Measurements from ENCODE around the gene SLC8A1. TPM values are rescaled to one million over a fixed set of nuclear protein-coding genes. Genes with fewer than 3 reads are reported as not detected.
"Not testable (repeated sequence)": the region's sequence is repeated elsewhere in the genome, so short reads cannot be mapped to it uniquely, and the experiment has no call there.

SLC8A1 gene
- total RNA-seq, 1 donor from 2014 or later, result 30.6 TPM

DNA sequence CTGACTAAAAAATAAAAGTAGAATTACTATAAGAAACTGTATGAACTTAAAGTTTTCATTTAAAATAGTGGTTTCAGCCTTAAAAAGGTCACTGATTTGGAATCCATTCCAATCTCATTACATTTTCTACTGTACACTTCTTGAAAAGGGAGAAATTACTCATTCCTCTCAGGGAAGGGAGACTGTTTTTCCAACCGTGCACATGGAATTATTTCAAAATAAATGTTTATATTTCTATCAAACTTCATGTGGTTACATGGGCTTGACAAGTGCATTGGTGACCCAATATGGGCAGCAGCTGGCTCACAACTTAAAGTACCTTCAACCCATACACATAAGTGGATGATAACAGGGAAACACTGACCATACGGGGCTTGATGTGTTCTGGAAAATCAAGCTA lies 348.3 kb downstream of the SLC8A1 start:
- no peak for DNase-seq

DNA sequence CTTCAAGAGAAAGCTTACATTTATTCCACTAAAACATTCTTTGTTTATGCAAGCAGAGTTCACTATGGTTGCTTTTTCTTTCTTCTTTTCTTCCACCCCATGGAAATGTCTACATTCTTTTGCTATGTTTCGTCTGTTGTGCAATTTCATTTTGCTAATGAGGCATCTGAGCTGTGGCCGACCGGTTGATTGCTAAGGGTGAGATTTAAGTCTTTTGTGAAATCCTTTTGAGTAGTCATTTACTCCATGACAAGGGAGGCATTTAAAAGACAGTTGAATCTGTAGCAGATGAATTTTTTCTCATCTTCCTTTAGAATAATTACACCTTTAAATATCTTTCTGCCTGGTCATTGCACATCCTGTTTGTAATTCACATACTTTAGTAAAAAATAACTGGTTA lies 348.7 kb downstream of the SLC8A1 start:
- DNase-seq, result no peak

DNA sequence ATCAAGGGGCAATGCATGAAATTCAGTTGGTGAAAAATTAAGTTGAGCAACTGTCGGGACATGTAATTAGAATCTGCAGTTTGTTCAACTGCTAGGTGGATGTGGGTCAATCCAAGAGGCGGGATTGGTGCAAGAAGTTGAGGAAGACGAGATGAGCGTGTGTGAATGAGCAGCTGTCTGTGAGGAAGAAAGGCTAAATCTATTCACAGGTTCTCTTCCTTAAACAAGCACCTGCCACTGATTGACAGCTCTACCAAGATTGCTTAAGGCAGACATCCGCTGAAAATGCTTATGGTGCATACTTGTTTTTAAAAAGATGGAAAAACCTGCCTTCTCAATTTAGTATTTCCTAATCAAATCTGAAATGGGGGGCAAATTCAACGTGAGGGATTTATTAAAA lies 349.4 kb downstream of the SLC8A1 start:
- no peak for DNase-seq

DNA sequence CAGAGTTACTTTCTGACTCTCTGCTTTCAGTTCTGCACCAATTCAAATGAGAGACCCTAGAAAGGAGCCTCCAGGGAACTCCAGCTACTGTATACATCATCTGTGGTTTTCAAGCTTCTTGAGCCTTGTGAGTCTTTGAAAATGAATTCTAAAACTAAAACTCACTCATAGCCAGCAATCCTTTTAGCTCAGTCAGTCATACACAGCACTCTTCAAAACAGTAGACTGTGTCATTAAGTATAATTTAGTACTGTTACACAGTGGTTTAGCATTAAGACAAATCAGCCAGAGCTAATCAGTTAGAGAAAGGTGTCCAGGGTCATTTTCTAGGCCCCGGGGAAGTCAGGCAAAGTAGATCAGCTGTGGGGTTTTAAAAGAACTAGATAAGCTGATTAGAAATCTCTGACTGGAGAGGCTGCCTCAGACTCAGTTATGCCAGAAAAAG lies 350.7 kb downstream of the SLC8A1 start:
- DNase-seq, result no peak

DNA sequence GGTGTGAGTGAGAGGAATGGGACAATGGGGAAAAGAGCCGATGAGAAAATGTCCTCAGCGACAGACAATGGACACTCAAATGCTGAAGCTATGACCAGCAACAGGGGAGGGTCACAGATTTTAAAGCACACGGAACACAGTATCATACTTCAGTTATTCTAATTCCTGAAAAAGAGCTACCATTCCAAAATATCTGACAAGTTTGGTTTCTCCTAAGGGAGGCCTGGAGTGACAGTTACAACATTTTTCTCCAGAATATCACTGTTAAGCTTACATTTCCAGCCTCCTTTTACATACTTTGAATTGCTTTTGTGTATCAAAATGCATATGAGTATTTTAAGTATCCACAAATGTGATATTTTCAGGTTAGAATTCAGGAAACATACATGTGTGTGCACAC lies 351.2 kb downstream of the SLC8A1 start:
- DNase-seq, result no peak

DNA sequence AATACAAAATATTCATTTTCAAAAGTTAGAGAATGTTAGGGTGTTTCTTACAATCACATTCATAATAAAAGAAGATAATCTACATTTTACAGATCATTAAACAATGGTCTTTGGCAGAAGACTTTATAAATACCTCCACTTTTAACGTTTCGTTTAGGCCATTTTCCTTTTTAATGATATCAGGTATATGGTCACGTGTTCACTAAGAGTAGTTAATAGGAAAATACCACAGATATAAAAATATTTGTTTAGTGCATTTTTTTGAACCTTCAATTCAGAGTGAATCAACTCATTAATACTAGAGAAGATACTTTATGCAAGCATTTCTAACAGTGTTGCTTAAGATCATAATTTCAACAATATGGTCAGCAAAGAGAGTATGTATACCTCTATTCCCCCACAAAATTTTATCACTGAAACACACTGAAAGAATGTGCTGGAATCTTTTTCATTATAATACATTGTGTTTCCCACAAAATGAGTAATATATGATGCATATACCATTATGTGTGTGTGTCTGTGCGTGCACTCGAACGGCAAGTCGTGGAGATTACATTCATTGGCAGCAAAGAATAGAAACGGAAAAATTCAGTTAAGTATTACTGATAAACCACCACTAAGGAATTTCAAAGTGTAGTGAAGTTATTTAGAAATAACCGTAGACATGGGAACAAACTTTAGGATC lies 353.0 kb downstream of the SLC8A1 start:
- no peak for DNase-seq

DNA sequence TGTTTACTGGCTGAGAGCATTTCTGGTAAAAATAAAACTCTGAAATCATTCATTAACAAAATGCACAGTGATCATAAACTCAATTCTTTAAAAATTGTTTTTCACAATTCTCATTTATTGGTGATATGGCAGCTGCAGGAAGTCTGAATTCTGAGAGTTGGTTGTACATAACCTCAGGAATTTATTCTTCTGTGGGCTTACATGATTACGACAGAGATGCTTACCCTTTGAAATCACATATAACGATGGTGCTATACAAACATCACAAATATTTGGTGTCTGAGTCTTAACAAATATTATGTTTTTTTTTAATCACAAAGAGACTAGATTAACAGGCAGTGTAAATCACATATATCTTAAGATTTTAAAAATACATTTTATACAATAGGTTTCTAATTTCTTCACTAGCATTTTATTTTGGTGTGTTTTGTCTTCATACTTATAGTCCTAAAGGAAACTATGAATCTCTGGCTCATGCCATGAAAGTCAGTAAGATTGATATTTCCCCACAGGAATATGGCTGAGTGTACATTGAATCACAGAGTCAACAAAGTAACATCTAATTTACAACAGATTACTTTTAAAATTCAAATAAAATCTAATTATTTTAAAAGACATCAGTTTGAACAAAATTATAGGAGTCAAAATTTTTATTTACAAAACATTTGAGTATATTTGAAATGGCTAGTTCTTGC lies 354.1 kb downstream of the SLC8A1 start:
- no peak for DNase-seq

DNA sequence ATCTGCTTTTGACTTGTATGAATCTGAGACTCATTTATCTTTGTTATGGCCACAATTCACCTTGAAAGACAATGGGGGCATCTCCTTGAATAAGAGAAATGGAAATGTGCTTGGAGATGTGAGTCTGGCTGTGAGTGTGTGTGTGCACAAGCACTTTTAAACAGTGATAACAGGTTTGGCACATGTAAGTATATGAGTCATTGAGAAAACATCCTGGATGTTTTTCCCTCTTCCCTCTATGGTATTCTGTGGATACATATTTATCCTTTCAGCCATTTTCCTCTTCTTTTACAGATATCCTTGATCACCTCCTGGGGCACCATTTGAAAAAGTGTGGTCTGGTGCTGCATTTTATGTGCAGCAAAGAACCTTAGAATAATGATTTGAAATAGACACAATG lies 355.5 kb downstream of the SLC8A1 start:
- no peak for DNase-seq

DNA sequence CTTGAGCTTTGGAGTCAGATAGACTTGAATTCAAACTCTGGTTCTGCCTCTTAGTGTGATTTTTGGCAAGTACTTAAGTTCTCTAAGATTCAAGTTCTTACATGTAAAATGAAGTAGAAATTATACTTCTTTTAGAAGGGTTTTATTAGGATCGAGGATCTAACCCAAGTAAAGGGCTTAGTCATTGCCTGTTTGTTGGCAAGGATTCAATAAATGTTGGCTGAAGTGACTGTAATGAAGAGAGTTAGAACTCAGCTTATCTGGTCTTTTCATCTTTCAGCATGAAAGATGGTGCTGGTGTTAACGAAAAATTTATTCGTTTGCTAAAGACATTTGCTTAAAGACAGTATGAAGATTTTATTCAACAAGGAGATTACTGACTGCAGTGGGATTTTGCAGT lies 356.9 kb downstream of the SLC8A1 start:
- peak; percentile 43 for DNase-seq

DNA sequence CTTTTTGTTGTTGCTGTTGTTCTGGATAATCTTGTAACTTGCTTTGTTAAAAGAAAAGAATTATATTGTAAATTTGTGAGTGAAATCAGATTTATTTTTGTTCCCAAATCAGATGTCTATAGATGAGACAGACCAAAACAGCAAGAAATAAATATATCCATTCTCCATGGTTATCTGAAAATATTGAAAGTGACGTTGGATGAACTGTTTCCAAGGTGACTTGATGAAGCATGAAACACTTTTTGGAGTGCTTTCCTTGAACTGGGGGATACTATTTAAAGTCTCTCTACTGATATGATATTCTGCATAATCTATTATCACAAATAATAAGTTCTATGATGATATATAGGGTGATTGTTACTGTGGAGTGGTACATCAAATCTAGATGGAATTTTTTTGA lies 357.4 kb downstream of the SLC8A1 start:
- DNase-seq, result no peak

DNA sequence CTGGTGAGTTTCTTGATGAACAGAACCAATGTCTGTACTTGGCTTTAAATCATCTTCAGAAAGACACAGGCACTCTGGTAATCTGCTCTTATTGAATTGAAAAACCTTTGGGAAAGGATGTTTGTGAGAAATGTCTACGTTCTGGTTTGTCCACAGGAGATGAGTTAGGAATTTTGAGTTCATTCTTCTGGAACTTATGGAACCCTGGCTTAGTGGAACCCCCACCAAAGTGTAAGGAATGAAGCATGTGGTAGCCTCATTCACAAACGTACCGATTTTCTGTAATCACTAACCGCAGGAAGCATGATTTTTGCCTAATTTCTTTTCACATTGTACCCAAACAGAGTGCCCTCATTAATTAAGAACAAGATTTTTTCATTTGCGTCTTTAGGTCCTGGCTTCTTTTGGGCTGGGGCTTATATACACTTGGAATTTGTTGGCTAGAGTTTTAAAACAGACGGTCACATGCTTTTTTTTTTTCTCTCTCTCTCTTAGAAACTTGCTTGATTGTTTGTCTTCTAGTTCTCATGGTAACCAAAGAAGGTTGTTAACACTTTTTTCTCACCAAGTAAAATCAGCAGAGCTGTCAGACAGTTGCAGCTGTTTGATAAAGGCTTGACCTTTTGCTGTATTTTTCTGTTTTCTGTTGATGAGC lies 358.7 kb downstream of the SLC8A1 start:
- DNase-seq, result peak; percentile 59

DNA sequence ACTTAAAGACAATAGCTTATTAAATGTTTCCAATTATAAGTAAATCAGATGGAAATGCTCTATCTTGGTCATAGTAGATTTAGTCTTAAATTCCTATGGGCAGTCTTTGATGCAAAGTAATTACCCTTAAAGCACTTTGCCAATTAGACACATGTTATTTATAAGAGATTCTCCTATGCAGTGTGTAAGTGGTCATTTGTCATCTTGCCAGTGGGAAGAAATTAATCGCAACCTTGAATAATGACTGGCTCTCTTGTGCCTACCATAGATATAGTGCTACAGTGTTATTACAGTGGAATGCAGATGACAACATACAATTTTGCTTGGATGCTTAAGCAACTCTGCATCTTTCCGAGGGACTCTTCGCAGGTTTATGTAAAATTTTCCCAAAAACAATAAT lies 361.8 kb downstream of the SLC8A1 start:
- DNase-seq, result no peak

DNA sequence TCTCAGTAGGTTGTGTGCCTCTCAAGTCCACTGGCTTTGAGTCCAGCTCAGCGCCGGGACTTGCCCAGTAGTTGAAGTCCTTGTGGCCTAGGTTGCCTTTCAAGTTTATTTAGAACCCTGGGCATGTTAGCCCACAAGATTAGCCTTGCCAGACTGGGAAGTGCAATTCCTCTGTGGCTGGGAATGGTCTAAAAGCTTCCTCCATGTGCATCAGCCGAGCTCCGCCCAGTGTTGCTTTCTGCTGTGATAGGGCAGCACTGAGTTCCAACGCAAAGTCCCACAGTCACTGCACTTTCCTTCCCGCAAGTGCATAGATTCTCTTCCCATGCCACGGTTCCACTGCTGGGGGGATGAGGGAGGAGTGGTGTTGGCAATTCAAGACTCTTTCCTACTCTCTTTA lies 364.0 kb downstream of the SLC8A1 start:
- DNase-seq, result no peak

DNA sequence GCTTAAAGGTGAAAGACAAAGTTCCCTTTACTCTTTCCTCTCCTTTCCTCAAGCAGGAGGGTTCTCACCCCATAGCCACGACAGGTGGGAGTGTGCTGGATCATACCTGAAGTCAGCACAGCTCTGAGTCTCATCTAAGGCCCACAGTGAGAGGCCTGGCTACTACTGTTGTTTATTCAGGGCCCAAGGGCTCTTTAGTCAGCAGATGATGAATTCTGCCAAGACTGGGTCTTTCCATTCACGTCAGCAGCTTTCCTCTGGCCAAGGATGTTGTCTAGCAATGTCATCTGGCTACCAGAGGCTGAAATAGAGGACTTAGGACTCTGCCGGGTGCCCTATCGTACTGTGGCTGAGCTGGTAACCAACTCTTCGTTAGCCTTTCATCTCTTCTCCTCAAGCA lies 364.5 kb downstream of the SLC8A1 start:
- DNase-seq, result no peak

DNA sequence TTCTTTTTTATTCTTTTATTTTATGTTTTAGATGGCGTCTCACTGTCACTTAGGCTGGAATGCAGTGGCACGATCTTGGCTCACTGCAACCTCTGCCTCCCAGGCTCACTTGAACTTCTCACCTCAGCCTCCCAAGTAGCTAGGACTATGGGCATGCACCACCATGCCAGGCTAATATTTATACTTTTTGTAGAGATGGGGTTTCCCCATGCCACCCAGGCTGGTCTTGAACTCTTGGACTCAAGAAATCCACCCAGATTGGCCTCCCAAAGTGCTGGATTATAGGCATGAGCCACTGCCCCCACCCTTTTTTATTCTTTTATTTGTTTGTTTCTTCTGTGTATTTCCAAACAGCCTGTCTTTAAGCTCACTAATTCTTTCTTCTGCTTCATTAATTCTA lies 366.1 kb downstream of the SLC8A1 start:
- DNase-seq, result no peak

DNA sequence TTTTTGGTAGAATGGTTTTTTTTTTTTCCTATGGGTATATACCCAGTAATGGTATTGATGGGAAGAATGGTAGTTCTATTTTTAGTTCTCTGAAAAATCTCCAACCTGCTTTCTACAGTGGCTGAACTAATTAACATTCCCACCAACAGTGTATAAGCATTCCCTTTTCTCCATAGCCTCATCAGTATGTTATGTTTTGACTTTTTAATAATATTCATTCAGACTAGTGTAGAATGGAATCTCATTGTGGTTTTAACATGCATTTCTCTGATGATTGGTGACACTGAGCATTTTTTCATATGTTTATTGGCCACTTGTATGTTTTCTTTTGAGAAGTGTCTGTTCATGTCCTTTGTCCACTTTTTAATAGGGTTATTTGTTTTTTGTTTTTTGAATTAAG lies 378.6 kb downstream of the SLC8A1 start:
- not testable (repeated sequence) for DNase-seq

DNA sequence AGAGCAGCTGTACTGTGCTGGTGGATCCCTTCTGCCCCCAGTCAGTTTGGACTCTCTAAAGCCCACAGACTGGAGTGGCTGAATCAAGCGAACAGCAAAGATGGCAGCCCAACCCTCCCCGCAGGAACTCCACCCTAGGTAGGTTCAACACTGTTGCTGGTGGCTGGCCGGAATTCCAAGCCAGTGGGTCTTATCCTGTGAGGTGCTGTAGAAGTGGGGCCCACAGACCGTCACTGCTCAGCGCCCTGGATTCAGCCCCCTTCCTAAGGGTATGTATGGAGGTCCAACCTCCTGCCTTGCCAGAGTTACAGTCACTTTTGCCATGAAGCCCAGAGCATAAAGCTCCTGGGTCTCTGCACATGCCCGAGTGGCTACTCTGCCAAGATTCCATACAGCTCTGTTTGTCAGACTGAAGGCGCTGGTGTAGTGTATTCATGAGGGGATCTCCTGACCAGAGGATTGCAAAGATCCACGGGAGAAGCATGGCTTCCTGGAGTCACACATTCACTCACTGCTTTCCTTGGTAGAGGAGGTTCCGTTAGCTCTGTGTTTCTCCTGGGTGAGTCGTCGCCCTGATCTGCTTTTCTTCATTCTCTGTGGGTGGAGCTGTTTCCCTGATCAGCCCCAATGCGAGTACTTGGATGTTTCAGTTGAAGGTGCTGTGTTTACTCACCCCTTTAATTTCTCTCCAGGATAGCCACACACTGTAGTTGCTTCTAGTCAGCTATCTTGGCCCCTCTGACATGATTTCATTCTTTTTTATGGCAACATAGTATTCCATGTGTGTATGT lies 379.3 kb downstream of the SLC8A1 start:
- no peak for DNase-seq

DNA sequence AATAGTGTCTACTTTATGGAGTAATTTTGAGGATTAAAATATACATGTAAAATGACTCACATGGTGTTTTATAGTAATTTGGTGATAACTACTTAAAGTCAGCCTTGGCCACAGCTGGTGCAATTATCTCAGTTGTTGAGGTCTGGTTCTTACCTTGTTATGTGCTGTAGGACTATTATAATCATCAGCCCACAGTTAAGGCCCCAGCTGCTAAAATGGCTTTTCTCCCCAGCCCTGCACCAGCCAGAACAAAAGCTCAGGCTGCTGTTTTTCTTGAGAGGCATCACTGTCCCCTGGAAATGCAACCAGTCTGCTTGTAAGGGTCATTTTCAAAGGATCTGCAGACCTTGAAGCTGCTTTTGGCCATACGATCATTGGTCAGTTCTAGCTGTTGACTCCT lies 389.5 kb downstream of the SLC8A1 start:
- DNase-seq, result no peak

DNA sequence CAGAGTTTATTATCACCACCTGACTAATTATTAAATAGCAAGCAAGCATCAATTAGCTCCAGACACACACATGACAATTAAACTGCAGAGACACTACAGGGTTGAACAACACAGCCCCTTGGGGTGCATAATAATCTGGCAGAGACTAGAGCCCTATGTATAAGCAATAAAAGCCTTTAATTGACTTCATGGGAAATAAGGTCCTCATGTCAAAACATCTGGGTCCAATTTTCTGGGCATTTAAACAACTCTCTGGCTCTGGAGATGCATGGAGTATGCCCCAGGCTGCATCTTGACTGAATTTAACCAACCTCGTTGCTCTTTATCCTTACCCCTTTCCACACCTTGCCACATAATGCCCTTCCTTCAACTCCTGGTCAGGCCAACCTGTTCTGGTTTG lies 402.1 kb downstream of the SLC8A1 start:
- no peak for DNase-seq

DNA sequence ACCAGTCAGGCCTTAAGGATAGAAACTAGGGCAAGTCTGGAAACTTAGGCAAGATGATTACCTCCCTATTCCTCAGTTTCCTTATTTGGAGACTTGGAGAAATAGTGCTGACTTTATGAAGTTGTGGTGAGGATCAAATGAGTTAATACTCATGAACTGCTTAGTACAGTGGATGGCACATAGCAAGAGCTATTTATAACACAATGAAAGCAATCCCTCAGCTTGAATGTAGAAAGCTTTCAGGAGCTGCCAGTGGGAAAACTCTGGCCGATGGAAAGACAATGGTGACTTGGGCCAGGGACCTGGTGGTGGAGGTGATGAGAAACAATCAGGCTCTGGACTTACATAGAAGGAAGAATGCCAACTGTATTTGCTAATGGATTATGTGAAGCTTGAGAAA lies 403.4 kb downstream of the SLC8A1 start:
- DNase-seq, result no peak

DNA sequence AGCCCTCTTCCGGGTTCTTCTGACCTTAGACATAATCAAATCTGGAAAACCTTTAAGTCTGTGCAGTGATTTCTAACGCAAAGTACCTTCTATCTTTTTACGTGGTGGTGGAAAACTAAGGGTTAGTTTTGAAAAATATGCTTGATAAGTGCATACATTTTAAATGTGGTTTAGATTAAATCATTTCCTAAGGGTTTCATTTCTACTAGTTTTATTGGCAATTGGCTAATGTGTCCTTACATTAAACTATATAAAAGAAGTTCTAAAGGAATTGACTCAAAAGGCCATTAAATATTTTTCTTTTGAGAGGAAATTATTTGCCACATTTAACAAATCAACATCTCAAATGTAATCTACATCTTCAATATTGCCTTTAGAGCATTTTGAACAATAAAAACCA lies 404.5 kb downstream of the SLC8A1 start:
- DNase-seq, result no peak

All from tongue (tissue), 2 donors.